HEK293T (cell line): Measurements from ENCODE around the gene CDK14.
"Not testable (repeated sequence)": the region's sequence is repeated elsewhere in the genome, so short reads cannot be mapped to it uniquely, and the experiment has no call there.

Experiments used
- ARNT ChIP-seq: fragments of 450-650 bp; IDR thresholded peaks from 2 replicates; pipeline ENCODE4 v1.6.1; 2017; ENCODE audit warnings: mild to moderate bottlenecking
- BHLHE40 ChIP-seq: fragments of 450-650 bp; IDR thresholded peaks from 2 replicates; pipeline ENCODE4 v1.6.1; 2016; ENCODE audit warnings: mild to moderate bottlenecking, moderate library complexity, borderline replicate concordance
- CTBP1 ChIP-seq: fragments of 450-650 bp; IDR thresholded peaks from 2 replicates; pipeline ENCODE4 v1.6.1; 2016; ENCODE audit warnings: borderline replicate concordance
- ELF4 ChIP-seq: fragments of 450-650 bp; IDR thresholded peaks from 2 replicates; pipeline ENCODE4 v1.6.1; 2017; ENCODE audit warnings: antibody characterized with exemption
- FOXA1 ChIP-seq: fragments of 450-650 bp; IDR thresholded peaks from 2 replicates; pipeline ENCODE4 v1.6.1; 2016; ENCODE audit warnings: mild to moderate bottlenecking
- FOXK2 ChIP-seq: fragments of 450-650 bp; IDR thresholded peaks from 2 replicates; pipeline ENCODE4 v1.6.1; 2016; ENCODE audit warnings: mild to moderate bottlenecking
- FOXM1 ChIP-seq: fragments of 450-650 bp; IDR thresholded peaks from 2 replicates; pipeline ENCODE4 v1.6.1; 2017; ENCODE audit warnings: mild to moderate bottlenecking, borderline replicate concordance
- HDGF ChIP-seq: fragments of 450-650 bp; IDR thresholded peaks from 2 replicates; pipeline ENCODE4 v1.6.1; 2017; ENCODE audit warnings: antibody characterized with exemption, borderline replicate concordance
- NFRKB ChIP-seq: fragments of 450-650 bp; IDR thresholded peaks from 2 replicates; pipeline ENCODE4 v1.6.1; 2016; ENCODE audit warnings: mild to moderate bottlenecking, moderate library complexity
- SP1 ChIP-seq: fragments of 450-650 bp; IDR thresholded peaks from 2 replicates; pipeline ENCODE4 v1.6.1; 2017
- SUZ12 ChIP-seq: fragments of 450-650 bp; IDR thresholded peaks from 2 replicates; pipeline ENCODE4 v1.6.1; 2016; ENCODE audit warnings: mild to moderate bottlenecking
- TARDBP ChIP-seq: fragments of 450-650 bp; IDR thresholded peaks from 2 replicates; pipeline ENCODE4 v1.6.1; 2016
- TF ChIP-seq, protein P1 (sequence below): fragments of 450-650 bp; IDR thresholded peaks from 2 replicates; pipeline ENCODE4 v1.6.1; 2016

DNA sequence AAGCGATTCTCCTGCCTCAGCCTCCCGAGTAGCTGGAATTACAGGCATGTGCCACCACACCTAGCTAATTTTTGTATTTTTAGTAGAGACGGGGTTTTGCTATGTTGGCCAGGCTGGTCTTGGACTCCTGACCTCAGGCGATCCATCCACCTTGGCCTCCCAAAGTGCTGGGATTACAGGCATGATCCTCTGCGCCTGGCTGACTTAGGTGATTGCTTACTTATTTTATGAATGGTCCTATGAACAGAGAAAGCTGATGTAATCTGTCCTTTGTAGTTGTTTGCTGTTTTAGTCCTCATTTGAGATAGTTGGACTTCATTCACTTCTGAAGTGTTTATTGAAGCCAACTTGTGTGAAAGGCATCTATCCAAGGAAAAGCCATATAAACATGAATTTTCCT lies 173.4 kb downstream of the CDK14 start:
- TF ChIP-seq HDGF, SP1, ARNT, FOXA1, ELF4, BHLHE40, FOXK2, TARDBP, FOXM1, CTBP1, NFRKB, SUZ12: not testable (repeated sequence)
- TF ChIP-seq, protein P1, sequence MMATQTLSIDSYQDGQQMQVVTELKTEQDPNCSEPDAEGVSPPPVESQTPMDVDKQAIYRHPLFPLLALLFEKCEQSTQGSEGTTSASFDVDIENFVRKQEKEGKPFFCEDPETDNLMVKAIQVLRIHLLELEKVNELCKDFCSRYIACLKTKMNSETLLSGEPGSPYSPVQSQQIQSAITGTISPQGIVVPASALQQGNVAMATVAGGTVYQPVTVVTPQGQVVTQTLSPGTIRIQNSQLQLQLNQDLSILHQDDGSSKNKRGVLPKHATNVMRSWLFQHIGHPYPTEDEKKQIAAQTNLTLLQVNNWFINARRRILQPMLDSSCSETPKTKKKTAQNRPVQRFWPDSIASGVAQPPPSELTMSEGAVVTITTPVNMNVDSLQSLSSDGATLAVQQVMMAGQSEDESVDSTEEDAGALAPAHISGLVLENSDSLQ = not testable (repeated sequence)
